Brain microvascular endothelial cell (primary cell): Measurements from ENCODE around the gene TSPEAR.

Experiments used
- DNase-seq: peaks from one replicate; pipeline ENCODE4 v3.0.0-alpha.2; 2020
- H3K27ac ChIP-seq: fragments of 250-450 bp; sonication (Bioruptor Pico); 2 replicates; pipeline ENCODE4 v1.5.1; 2020; ENCODE audit warnings: mild to moderate bottlenecking, moderate library complexity
- H3K27me3 ChIP-seq: fragments of 250-450 bp; sonication (Bioruptor Pico); replicated peaks from 2 replicates; pipeline ENCODE4 v1.5.1; 2020; ENCODE audit warnings: mild to moderate bottlenecking
- H3K36me3 ChIP-seq: fragments of 250-450 bp; sonication (Bioruptor Pico); replicated peaks from 2 replicates; pipeline ENCODE4 v1.5.1; 2020; ENCODE audit warnings: mild to moderate bottlenecking
- H3K4me3 ChIP-seq: 2 replicates; pipeline ENCODE4 v1.5.1; 2011; ENCODE audit warnings: low read depth, mild to moderate bottlenecking, control low read depth, low read length, moderate library complexity
- CTCF ChIP-seq: IDR thresholded peaks from 2 replicates; pipeline ENCODE4 v1.5.1; 2011; ENCODE audit warnings: low read depth, mild to moderate bottlenecking, moderate library complexity, low read length, control low read depth, inconsistent platforms; ENCODE audit errors: missing control alignments
- in situ Hi-C: cut with HindIII; loops from 2 replicates; pipeline ENCODE4 v1.10.0; 2017; ENCODE audit warnings: low sequenced_read_pairs, low pct_ligation_motif_present

TSPEAR gene

DNA sequence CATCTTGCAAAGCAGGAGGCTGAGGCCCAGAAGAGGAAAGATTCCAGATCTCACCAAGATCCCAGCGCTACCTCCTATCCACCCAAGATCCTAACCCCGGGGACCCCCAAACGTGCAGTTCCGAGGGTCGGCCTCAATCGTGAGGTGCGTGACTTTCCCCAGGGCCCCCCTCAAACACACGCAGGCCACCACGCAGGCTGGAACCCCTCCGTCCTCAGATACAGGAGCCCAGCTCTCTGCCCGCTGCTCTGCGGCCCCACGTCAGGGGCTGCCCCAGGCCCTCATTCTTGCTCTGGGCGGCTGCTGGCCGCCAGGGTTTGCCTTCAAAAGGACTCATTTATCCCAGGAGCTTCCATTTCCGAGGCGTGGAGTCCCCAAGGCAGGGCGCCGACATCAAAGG is 211.3 kb downstream of the TSPEAR start:
- no peak for TF ChIP-seq CTCF
- in situ Hi-C loops = no loop called here
- DNase-seq = no peak
- Histone ChIP-seq H3K4me3 (no peak overlapping the region), H3K27ac (no peak overlapping the region), H3K27me3 (no peaks in the 10 kb centered on the region), H3K36me3 (no peaks in the 10 kb centered on the region)

DNA sequence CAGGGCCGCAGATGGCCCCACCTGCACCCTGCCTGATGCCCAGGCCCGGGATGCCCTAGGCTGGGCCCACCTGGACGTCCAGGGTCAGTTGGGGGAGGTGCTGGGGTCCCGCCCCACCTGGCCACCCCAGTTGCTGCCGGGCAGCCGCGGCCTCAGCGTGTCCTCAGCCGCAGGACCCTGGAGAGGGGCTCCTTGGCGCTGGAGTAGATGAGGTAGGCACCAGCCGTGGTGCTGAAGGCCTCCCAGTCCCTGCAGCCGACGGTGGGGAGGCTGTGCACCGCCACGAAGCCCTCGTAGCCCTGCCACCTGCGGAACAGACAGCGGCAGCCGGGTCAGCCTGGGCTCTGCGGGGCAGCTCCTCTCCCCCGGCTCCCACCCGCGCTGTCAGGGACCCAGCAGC is 211.7 kb downstream of the TSPEAR start:
- in situ Hi-C loops = no loop called here
- DNase-seq = no peak
- Histone ChIP-seq H3K36me3 (no peaks in the 10 kb centered on the region), H3K4me3 (no peak overlapping the region), H3K27me3 (no peaks in the 10 kb centered on the region), H3K27ac (no peak overlapping the region)
- no peak for TF ChIP-seq CTCF

DNA sequence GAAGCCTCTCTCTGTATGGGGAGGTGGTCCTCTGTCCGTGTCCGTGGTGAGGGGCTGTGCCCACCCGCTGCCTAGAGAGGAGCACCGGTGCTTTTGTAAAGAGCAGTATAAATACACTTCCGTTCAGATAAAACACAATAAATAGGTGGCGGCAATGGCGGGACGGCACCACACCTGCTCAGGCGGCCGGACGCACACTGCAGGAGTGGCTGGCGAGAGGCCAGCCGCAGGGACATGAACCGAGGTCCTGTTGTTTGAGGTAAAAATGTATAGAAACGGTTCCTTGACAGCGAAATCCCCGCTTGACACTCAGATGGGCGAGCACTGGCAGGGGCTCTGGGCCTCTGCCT is 212.2 kb downstream of the TSPEAR start:
- Histone ChIP-seq H3K4me3 (no peak overlapping the region), H3K36me3 (no peaks in the 10 kb centered on the region), H3K27me3 (no peaks in the 10 kb centered on the region), H3K27ac (no peak overlapping the region)
- in situ Hi-C loops = no loop called here
- no peak for DNase-seq
- no peak for TF ChIP-seq CTCF

DNA sequence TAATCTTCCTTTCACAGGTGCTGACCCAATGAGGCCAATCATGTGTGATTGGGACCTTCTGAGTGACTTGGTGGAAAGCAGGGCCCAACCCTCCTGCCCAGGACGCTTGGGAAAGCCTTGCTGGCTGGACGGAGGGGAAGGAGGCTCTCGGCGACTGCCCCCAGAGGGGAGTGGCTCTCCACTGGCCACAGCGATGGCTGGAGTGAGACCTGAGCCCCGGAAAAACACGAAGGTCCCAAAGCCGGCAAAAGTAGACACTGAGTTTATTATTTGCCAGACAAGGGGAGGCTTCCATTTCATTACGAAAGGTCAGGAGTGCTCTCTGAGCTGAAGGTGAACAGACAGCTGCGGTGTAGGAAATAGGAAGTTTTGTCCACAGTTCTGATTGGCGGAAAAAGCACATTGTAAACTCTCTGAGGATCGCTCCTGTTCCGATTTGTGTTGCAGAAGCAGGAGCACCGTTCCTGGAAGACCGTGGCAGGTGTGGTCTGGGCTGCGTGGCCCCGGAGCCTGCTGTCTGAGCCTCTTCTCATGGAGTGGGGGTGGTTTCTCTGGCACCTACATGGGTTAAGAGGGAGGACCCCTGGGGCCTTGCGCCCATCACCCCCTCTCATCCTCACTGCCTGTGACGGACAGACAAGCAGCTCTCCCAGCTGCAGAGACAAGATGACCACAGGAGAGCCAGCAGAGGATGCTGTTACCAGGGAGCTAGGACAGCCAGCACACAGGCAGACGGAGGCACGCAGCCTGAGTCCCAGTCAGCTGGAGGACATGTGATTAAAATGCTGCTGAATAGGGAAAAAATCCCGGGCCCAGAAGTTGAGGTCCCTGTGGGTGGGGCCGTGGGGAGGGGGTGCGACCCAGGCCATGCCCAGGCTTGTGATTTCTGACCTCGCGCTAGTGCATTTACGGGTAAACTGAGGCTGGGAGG is 212.8 kb downstream of the TSPEAR start:
- Histone ChIP-seq H3K27ac (no peak overlapping the region), H3K27me3 (no peaks in the 10 kb centered on the region), H3K36me3 (no peaks in the 10 kb centered on the region), H3K4me3 (no peak overlapping the region)
- no peak for DNase-seq
- no peak for TF ChIP-seq CTCF
- in situ Hi-C loops = no loop called here

DNA sequence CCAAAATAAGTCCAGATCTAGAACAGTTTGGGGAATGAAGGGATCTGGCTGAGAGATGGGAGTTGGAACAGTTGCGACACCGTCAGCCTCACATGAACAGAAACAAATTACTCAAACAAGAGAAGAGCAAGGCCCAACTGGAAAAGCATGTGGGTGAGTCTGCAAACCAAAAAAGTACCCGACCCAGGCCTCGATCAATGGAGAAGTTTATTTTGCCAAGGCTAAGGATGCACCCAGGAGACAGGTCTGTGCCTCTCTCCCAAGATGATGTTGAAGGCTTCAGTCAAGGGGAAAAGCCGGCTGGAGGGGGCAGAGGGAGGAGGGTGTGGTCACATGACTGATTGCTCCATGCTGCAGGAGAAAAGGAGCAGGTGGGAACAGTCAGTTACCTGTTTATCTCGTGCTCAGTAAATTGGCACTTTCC is 213.7 kb downstream of the TSPEAR start:
- in situ Hi-C loops = no loop called here
- no peak for TF ChIP-seq CTCF
- no peak for DNase-seq
- no peak overlapping the region for H3K27ac ChIP-seq
- no peak overlapping the region for H3K4me3 ChIP-seq
- H3K27me3 ChIP-seq = no peaks in the 10 kb centered on the region
- H3K36me3 ChIP-seq = no peaks in the 10 kb centered on the region
